ENCODE results near the gene ZNF205.

ZNF205 gene

DNA sequence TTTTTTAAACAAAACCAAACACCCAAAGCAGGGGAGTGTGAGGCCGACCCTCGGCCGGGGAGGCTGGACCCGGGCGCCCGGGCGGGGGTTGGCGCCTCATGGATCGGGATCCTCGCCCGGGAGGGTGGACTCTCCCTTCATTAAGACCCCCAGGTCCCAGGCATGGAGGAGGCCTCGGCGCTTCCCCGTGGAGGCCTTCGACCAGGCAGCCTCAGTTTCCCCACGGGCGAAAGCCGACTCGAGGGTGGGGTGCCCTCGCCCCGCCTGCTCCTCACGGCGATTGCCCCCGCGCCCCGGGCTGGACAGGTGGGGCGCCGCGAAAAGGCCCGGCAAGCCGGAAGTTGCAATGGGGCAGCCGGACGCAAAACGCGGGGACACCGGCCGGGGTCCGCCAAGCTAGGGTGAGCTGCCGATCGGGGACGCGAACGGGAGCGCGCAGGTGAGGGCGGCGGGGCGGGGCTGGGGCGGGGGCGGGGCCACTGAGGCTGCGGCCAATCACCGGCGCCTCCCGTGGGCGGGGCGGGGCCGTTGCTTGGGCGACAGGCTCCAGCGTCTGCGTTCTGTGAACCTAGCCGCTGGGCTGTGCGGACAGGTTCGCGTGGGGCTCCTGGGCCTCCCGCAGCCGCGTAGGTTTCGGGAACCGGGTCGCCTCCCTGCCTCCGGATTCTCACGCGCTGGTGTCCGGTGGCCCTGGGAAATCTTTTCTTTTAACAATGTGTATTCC is 6.0 kb upstream of the ZNF205 start:
- peak; percentile 87 for DNase-seq

GRCh38 chr16:3112881-3113574 is 642 bp downstream of the ZNF205 start:
- DNase-seq: no peak

GRCh38 chr16:3113765-3114479 is 1.5 kb downstream of the ZNF205 start:
- no peak for DNase-seq

DNA sequence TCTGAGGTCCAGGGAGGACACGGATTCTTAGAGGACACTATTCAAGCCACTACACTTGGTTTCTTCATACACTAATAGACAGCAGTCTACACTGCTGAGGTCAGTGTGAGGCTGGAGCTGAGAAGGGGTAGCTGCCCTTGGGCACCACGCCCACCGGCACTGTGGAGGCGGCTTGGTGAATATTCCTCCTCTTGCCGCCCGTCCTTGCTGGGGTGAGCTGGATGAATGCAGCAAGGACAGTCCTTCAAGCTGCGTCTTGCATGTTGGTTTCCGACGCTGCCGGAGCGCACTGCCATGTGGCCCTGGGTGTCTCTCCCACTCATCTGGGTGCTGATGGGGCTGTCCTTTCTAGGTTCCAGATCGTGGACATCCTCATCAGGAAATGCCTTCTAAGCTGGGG is 2.6 kb downstream of the ZNF205 start:
- DNase-seq: no peak

- no peak for DNase-seq
Observed at GRCh38 chr16:3115561-3115960, 3.2 kb downstream of the ZNF205 start.

- DNase-seq: no peak
Observed at GRCh38 chr16:3118204-3118790, 5.9 kb downstream of the ZNF205 start.

- no peak for DNase-seq
Observed at GRCh38 chr16:3118846-3119245, 6.5 kb downstream of the ZNF205 start.

DNA sequence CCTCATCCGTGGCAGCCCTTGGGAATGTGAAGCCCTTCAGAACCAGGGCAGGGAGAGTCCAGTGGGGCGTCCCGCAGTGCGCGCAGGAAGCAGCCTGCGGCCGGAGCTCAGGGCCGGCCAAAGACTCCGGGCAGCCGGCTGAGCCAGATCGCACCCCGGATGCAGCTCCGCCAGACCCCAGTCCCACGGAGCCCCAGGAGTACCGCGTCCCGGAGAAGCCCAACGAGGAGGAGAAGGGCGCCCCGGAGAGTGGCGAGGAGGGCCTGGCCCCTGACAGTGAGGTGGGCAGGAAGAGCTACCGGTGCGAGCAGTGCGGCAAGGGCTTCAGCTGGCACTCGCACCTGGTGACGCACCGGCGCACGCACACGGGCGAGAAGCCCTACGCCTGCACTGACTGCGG is 6.9 kb downstream of the ZNF205 start:
- no peak for DNase-seq

GRCh38 chr16:3119701-3120408 is 7.5 kb downstream of the ZNF205 start:
- no peak for DNase-seq

GRCh38 chr16:3120435-3120834 is 8.0 kb downstream of the ZNF205 start:
- DNase-seq: no peak

DNA sequence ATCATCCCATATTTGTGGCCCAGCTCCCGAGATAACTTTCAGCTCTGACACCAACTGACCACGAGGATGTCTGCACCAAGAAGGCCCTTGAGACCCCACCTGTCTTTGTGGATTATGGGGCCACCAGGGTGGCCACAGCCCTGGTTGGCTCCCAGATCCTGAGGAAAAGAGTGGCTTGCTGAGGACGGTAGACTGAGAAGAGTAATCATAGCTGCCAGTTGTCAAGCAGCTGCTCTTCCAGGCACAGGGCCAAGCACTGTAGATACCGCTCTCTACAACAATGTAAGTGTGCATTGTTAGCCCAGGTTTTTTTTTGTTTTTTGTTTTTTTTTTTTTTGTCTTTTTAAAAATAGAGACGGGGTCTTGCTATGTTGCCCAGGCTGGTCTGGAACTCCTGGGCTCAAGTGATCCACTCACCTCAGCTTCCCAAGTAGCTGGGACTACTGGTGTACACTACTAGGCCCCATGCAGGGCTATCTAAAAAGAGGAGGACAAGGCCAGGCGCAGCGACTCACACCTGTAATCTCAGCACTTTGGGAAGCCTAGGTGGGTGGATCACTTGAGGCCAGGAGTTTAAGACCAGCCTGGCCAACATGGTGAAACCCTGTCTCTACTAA is 9.6 kb downstream of the ZNF205 start:
- DNase-seq: no peak

DNA sequence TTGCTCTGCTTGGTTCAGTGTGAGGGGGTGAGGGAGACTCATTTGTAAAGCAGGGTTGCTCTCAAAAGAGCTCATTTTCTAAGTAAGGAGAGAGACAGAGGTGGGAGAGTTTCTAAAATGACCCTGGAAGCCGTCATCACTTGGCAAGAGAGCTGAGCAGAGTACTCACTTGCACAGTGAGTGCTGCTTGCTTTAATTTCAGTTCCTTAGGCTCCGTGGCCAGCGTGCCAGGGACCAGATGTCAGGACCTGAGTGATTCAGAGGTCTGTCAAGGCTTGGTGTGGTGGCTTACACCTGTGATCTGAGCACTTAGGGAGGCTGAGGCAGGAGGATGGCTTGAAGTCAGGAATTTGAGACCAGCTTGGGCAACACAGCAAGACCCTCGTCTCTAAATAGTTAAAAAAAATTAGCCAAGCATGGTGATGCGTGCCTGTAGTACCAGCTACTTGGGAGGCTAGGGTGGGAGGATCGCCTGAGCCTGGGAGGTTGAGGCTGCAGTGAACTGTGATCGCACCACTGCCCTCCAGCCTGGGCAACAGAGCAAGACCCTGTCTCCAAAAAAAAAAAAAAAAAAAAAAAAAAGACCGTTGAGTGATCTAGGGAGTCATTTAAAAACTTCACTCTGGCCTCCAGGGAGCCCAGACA is 10.7 kb downstream of the ZNF205 start:
- no peak for DNase-seq

DNA sequence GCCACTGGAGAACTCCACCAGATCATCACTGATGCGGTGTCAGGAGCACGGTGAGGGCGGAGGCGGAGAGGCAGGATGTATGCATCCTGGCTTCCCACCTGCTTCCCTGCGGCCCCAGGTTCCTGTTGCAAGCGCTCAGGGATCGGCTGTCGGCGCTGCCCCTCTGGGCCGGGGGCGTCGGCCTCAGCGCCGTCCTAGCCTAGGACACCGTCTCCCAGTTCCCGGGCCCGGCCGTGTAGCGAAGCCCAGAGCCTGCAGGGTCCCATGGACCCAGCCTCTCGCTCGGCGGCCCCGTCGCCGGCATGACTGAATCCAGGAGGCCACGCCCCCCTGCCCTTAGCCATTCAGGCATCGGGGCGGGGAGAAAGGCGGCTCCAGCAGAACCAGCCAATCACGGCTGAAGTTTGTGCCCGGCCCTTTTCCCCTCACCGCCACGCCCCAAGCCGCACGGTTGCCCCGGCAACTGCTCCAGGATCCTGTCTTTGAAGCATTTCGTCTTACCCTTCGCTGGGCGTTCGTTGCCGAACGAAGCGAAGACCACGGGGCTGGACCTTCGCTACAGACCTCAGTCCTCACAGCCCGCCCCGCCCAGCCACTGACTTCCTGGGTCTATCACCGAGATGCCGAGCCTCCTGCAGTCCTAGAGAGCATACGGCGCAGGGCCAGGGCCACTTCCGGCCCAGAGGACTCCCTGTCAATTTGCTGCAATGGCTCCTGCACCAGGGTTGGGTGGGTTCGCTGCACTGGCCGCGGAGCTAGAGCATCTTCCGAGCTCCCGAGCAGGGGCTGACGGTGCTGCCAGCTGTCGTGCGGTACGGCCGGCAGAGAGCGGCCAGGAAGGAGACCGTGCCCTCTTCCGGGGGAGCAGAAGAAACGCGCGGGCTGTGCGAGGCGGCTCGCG is 11.8 kb downstream of the ZNF205 start:
- DNase-seq: peak; percentile 97

- no peak for DNase-seq
Observed at GRCh38 chr16:3127745-3128144, 15.4 kb downstream of the ZNF205 start.

DNA sequence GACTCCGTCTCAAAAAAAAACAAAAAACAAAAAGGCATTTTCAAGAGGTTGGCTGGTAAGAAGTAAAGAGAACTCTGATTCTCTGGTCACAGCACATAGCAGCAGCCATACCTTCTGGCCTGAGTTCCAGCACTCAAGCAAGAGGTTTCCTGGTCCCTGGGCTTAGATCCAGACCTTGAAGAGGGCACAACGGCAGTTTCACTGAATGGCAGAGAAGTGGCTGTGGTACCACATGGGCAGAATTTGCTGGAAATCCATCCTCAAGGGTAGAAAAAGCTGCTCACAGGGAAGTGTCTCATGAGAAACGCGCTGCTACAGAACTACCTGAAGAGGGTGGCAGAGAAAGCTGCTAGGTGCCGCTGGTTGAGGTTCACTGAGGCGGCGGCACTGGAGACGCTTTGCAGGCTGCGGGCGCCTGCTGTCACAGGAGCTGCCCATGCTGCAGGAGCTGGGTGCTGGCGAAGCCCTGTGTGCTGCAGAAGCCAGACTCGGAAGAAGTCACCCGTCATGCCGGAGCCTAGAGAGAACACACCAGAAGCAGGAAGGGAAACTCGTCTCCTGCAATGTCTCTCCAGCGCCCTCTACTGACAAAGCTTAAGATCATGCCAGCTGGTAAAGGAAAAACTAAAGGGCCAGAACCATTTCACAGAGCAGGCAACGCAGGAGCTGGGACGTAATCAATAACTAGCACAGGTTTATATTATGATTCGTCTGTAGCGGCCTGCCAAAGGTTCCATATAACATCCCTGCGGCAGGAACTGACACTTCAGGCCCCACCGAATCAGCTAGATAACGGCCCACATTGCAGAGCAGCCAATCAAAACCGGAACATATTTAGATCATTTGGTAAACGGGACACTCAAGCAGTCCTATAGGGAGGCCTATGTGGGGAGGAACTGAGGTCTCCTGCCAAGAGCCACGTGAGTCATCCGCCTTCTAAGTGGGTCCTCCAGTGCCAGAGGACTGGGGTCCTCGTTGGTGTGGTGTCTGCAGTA is 17.0 kb downstream of the ZNF205 start:
- DNase-seq: peak; percentile 85

DNA sequence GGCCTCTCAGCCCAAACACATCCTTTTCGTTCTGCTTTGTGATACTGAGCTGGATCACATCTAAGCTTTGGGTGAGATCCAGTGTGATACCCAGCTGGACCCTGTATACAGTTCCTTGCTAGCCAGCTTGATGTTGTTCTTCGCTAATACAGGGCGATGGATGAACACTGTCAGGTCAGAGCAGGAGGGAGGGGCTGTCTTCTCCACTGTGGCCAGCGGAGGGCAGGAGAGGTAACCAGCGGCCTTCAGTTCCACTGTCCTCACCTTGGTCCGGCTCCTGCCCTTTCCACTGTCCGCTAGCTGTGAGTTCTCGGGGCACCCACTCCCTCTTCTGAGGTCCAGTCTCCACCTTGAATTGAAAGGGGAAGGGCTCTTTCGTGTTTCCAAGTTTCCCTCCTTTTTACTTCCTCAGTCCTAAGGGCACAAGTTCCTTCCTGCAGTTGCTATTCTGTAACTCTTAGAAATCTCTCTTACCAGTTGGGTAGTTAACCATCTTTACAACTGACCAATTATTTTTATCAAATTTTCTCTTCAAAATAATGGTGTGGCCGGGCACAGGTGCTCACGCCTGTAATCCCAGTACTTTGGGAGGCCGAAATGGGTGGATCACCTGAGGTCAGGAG is 19.5 kb downstream of the ZNF205 start:
- DNase-seq: no peak

GRCh38 chr16:3133844-3134243 is 21.5 kb downstream of the ZNF205 start:
- no peak for DNase-seq

- peak; percentile 89 for DNase-seq
Observed at GRCh38 chr16:3134338-3135125, 22.1 kb downstream of the ZNF205 start, which contains the start of gene ZNF213. TSS of gene ZNF213 (plus strand) at chr16:3135029. CDS start at chr16:3137281, 2,252 bp downstream.
